ENCODE measurements around the gene CDCA5. TPM values are rescaled to one million over a fixed set of nuclear protein-coding genes. Genes with fewer than 3 reads are reported as not detected.

CDCA5 gene
- total and polyA plus RNA-seq, 2 of the 4 experiments (the other 2 are of a cell fraction) = 9.1 to 14.0 TPM

DNA sequence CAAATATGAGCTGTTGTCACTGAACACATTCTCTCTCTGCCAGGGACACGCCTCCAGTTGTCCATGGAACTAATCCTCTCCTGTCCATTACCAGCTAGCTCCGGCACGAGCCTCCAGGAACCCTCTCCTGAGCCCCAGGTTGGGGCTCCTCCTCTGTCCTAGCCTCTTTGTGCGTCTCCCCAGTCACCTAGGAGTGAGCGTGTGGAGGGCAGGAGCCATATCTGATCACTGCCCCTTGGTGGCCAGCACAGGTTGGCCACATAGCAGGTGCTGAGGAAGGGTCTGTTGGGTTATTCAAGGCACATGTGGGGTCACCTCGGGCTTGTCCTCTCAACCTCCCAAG is 48.0 kb upstream of the CDCA5 start:
- Histone ChIP-seq H3K56ac (ENCODE audit: extremely low read depth, insufficient read depth, low read length) (no peak overlapping the region), H3K9me1 (ENCODE audit: insufficient read depth, low read length) (peaks cover 21% of the 10 kb centered on the region), H4K20me1 (ENCODE audit: insufficient read depth, low read length) (peaks cover 34% of the 10 kb centered on the region), H2BK15ac (ENCODE audit: low read depth, low read length) (no peak overlapping the region), H2AK9ac (replicated peaks; ENCODE audit: low read depth, low read length, poor library complexity) (no peak overlapping the region), H3K27me3 (ENCODE audit: control insufficient read depth, insufficient read depth, low read length) (no peaks in the 10 kb centered on the region), H4K91ac (ENCODE audit: insufficient read depth, low read depth, low read length) (no peak overlapping the region), H2BK120ac (ENCODE audit: low read depth, low read length) (no peak overlapping the region), H2AK5ac (ENCODE audit: low read depth, low read length) (no peak overlapping the region), H2AFZ (replicated peaks; ENCODE audit: low read length, poor library complexity) (no peak overlapping the region), H3K18ac (ENCODE audit: low read depth, low read length) (no peak overlapping the region), H2BK20ac (ENCODE audit: low read depth, low read length) (no peak overlapping the region), H3K4me1 (ENCODE audit: control insufficient read depth, insufficient read depth, low read length) (peaks cover 6% of the 10 kb centered on the region; the same call in 1 of the 2 replicates), H3K4me3 (ENCODE audit: insufficient read depth, low read depth, low read length) (no peak overlapping the region), H2BK5ac (ENCODE audit: low read depth, low read length, poor library complexity, severe bottlenecking) (no peak overlapping the region), H3K4me2 (ENCODE audit: low read depth, low read length) (no peak overlapping the region), H3K4ac (ENCODE audit: low read depth, low read length) (no peak overlapping the region), H3K23ac (ENCODE audit: low read depth, low read length) (no peak overlapping the region), H3K9me3 (ENCODE audit: control insufficient read depth, insufficient read depth, low read length) (no peaks in the 10 kb centered on the region), H3K9ac (ENCODE audit: low read depth, low read length) (no peak overlapping the region), H4K5ac (ENCODE audit: low read depth, low read length) (no peak overlapping the region), H3K79me1 (ENCODE audit: low read depth in 1 of 2, low read length in 2 of 2) (peaks cover 24 to 50% of the 10 kb centered on the region in 2 experiments), H3K36me3 (ENCODE audit: control insufficient read depth, insufficient read depth, low read length) (peaks cover 57% of the 10 kb centered on the region), H3K14ac (replicated peaks; ENCODE audit: low read depth, low read length) (no peak overlapping the region), H3K27ac (ENCODE audit: insufficient read depth, low read length) (no peak overlapping the region), H4K8ac (ENCODE audit: low read depth in 2 of 2, low read length in 2 of 2) (no peak overlapping the region)
- ChIA-PET CTCF (interaction anchor here (0.5 kb wide), 1 partner anchor 253 kb away, joined by 3 read pairs; no protein-coding TSS in a partner anchor), POLR2A (ENCODE audit: unreplicated experiment) (interaction anchor here (1.0 kb wide), 1 partner anchor 10 kb away, joined by 3 read pairs; the partner anchor contains the start of genes FAU and MRPL49)
- intact Hi-C loops (cut with micrococcal nuclease) = no loop called here
- in situ Hi-C loops (cut with MboI; ENCODE audit: low sequenced_read_pairs) = no loop called here
- no peak for TF ChIP-seq MAFK (IDR thresholded peaks at IDR 0.05; ENCODE audit: low read depth, low read length)
- no peak for TF ChIP-seq FOS (IDR thresholded peaks at IDR 0.05; ENCODE audit: low read depth, low read length)
- TF ChIP-seq, protein P1, sequence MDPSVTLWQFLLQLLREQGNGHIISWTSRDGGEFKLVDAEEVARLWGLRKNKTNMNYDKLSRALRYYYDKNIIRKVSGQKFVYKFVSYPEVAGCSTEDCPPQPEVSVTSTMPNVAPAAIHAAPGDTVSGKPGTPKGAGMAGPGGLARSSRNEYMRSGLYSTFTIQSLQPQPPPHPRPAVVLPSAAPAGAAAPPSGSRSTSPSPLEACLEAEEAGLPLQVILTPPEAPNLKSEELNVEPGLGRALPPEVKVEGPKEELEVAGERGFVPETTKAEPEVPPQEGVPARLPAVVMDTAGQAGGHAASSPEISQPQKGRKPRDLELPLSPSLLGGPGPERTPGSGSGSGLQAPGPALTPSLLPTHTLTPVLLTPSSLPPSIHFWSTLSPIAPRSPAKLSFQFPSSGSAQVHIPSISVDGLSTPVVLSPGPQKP (IDR thresholded peaks at IDR 0.05; ENCODE audit: borderline replicate concordance, low read depth, low read length) = no peak
- no peak for TF ChIP-seq NFE2L2 (IDR thresholded peaks at IDR 0.05; ENCODE audit: low read depth, low read length)
- TF ChIP-seq BHLHE40 (IDR thresholded peaks at IDR 0.05; ENCODE audit: low read depth, low read length) = no peak
- no peak for TF ChIP-seq RAD21 (IDR thresholded peaks at IDR 0.05; ENCODE audit: low read length)
- TF ChIP-seq RCOR1 (IDR thresholded peaks at IDR 0.05; ENCODE audit: insufficient replicate concordance, low read length) = no peak
- TF ChIP-seq, protein P2, sequence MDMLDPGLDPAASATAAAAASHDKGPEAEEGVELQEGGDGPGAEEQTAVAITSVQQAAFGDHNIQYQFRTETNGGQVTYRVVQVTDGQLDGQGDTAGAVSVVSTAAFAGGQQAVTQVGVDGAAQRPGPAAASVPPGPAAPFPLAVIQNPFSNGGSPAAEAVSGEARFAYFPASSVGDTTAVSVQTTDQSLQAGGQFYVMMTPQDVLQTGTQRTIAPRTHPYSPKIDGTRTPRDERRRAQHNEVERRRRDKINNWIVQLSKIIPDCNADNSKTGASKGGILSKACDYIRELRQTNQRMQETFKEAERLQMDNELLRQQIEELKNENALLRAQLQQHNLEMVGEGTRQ (IDR thresholded peaks at IDR 0.05; ENCODE audit: low read depth, low read length) = no peak
- TF ChIP-seq SMC3 (IDR thresholded peaks at IDR 0.05; ENCODE audit: low read depth, low read length) = no peak
- TF ChIP-seq RFX5 (IDR thresholded peaks at IDR 0.05; ENCODE audit: low read depth, low read length) = no peak
- no peak for TF ChIP-seq MXI1 (IDR thresholded peaks at IDR 0.05; ENCODE audit: borderline replicate concordance, low read depth, low read length)
- dilution Hi-C loops (cut with HindIII; ENCODE audit: low sequenced_read_pairs, unreplicated experiment) = no loop called here
- ATAC-seq (ENCODE audit: low read depth) = no peak
- BruUV-seq (replicated peaks) = no TSS peak
- WGBS, 2 experiments (ENCODE audit: extremely low coverage in 2 of 2, insufficient read length in 1 of 2) = no CpG with 5 or more reads among the region's 6 CpGs
- no peak for DNase-seq
